HG02623 (cell line): ENCODE data around the gene CANX.
"Not testable (repeated sequence)": the region's sequence is repeated elsewhere in the genome, so short reads cannot be mapped to it uniquely, and the experiment has no call there.

Experiments
- ATAC-seq: cut with Tn5 transposase; IDR thresholded peaks from one replicate; pipeline ENCODE4 v1.9.1; 2021; ENCODE audit warnings: moderate library complexity; ENCODE audit not compliant: unreplicated experiment

Gene CANX

GRCh38 chr5:179697993-179698934 is 503 bp upstream of the CANX start:
- ATAC-seq, result peak; percentile 86

DNA sequence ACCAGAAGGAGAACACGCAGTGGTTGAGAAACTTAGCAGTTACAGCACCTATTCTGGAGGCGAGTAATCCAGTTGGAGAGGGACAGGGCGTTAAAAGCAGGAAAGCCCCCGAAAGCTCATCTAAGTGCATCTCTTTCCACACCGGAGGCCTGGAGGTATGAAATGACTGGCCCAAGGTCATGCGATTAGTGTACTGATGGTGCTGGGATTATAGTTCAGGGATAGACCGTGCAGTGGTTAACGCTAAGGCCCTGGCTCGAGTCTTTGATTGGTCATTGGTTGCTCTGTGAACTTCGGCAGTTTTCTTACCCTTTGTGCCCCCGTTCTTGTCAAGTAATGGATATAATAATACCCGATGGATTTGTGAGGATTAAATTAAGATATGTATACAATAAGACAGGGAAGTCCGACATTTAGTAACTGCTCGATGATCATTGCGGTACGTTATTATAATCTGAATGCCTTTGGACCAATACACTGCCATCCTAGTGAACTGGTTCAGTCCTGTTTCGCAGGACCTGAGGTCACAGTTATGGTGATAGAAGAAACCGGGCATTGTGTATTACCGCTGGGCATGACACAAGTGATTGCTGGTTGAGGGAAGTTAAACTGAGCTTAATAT is 960 bp downstream of the CANX start:
- ATAC-seq, result no peak

- ATAC-seq, result no peak
Observed at GRCh38 chr5:179700401-179700918, 1.7 kb downstream of the CANX start.

DNA sequence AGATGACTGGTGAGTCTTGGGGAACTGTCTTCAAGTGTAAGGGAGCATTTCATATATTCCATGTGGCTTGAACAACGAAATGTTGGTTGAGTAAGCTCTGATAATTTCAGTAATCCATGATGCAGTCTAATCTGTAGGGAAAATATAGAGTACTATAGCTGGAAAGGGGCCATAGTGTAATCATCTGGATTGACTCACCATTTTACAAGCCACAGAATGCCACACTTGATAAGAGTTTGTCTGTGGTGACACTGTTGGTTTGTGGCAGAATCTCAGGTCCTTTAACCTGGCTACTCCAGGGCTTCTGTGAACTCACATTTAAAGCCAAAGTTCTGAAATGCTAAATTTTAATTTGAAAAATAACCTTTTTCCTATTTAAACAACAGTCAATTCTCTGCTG is 17.5 kb downstream of the CANX start:
- no peak for ATAC-seq

- no peak for ATAC-seq
Observed at GRCh38 chr5:179720222-179720621, 21.5 kb downstream of the CANX start.

GRCh38 chr5:179724163-179724562 is 25.4 kb downstream of the CANX start:
- no peak for ATAC-seq

GRCh38 chr5:179727106-179727505 is 28.3 kb downstream of the CANX start:
- no peak for ATAC-seq

DNA sequence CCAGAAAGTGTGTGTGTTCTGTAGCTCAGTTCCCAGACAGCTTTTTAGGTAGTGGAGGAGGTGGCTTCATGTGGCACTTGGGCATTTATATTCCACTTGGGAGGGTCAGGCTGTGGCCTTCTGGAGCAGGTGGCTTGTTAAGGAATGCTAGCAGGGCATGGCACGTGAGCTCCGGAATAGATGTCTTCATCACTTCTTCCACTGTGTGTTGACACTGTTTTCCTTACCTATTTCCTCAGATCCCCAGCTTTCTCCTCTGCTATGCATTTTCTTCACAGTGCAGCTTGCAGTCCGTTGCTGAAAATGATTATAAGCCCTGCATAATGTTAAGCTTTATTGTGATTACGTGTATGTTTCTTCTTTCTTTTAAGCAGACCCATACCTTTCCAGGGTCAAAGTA is 30.5 kb downstream of the CANX start:
- no peak for ATAC-seq

GRCh38 chr5:179729727-179730126 is 31.0 kb downstream of the CANX start:
- no peak for ATAC-seq

GRCh38 chr5:179730356-179730755 is 31.6 kb downstream of the CANX start:
- ATAC-seq, result no peak

GRCh38 chr5:179730852-179731251 is 32.1 kb downstream of the CANX start:
- no peak for ATAC-seq

DNA sequence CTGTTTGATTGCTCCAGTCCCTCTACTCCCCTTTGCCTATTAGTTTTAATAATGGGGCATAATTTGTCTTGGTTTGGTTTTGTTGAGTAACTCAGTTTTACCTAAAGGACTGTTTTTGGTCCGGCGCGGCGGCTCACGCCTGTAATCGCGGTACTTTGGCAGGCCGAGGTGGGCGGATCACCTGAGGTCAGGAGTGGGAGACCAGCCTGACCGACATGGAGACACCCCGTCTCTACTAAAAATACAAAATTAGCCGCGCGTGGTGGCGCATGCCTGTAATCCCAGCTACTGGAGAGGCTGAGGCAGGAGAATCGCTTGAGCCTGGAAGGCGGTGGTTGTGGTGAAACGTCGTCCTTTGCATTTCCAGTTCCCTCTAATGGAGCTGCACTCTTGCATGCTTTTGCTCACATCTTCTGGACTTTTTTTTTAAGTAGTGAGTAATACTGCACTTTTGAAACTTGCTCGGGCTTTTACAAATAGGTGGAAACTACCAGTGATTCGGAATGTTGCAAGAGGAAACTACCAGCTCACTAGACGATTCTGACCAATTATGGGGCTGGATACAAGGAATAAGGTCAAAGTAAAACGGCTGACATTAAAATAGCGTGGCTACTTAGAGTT is 33.1 kb downstream of the CANX start:
- peak; percentile 8 for ATAC-seq

- ATAC-seq, result peak; percentile 95
Observed at GRCh38 chr5:179732412-179732917, 33.7 kb downstream of the CANX start, which contains the start of gene MAML1. Gene MAML1 (plus strand): TSS chr5:179732822. CDS start chr5:179733113, 291 bp downstream.

- ATAC-seq, result peak; percentile 17
Observed at GRCh38 chr5:179732918-179733771, 34.4 kb downstream of the CANX start.

- no peak for ATAC-seq
Observed at GRCh38 chr5:179733772-179734126, 35.0 kb downstream of the CANX start.

DNA sequence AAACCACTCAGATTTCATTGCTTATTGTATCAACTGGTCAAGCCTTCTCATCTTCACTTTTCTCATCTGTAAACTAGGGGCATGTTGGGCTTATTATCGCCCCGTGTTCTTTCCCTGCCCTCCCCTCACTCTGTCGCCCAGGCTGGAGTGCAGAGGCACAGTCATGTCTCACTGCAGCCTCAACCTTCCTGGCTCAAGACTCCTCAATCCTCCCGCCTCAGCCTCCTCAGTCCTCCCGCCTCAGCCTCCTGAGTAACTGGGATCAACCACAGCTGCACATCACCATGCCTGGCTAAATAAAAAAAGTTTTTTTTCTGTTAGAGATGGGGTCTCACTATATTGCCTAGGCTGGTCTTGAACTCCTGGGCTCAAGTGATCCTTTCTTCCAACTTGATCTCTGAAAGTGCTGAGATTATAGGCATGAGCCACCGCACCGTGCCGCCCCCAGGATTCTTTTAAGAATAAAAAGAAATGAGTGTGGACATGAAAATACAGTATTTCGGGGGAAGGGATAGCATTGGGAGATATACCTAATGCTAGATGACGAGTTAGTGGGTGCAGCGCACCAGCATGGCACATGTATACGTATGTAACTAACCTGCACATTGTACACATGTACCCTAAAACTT is 35.9 kb downstream of the CANX start:
- no peak for ATAC-seq

- no peak for ATAC-seq
Observed at GRCh38 chr5:179738742-179739141, 40.0 kb downstream of the CANX start.

- not testable (repeated sequence) for ATAC-seq
Observed at GRCh38 chr5:179744106-179744505, 45.3 kb downstream of the CANX start.

DNA sequence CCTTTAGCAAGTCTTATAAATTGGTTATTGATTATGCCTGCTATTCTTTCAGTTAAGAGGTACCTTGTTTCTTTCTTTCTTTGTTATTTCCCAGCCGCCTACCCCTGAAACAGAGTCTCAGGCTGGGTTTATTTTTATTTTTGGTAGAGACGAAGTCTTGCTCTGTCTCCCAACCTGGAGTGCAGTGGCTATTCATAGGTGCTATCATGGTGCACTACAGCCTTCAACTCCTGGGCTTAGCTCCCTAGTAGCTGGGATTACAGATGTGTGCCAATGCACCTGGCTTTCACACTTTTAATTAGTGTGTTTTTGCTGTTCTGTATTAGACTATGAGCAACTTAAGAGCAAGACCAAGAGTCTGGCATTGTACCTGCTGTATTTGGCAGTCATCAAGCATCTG is 48.1 kb downstream of the CANX start:
- ATAC-seq, result no peak

DNA sequence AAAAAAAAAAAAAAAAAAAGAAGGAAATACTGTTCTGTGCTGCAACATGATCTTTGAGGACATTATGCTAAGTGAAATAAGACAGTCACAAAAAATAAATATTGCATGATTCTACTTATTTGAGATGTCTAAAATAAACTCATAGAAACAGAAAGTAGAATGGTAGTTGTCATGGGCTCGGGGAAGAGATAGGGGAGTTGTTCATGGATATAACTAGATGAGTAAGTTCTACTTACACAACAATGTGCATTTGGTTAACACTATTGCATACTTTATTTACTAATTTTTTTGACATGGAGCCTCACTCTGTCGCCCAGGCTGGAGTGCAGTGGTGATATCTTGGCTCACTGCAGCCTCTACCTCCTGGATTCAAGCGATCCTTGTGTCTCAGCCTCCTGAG is 49.0 kb downstream of the CANX start:
- ATAC-seq, result no peak
